ENCODE measurements around the gene RYR2.

Gene RYR2

DNA sequence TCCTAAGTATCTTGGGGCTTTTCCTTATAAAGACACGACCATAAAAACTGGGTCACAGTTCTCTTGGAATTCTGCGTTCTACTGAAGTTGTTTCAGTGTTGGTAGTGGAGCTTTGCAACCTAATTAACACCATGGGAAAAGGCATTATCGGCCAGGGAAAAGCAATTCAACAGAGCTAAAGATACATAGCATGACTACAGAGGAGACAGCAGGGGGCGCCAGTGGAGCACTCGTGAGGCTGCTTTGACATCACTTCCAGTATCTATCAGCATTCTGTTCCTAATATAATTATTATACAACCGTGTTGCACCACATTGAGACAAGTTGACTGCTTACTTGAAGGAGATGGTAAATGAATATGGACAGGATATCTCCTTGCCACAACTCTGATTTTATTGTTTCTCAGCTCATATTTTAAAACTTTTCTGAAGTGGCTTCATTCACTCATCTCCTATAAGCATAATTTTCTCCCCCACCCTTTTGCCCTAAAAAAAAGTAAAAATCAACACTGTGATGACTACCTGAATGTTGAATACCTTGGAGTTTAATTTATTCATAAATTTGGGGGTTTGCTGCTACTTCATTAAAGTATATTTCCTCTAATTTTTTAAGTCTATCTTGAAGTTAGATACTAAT is 809.3 kb downstream of the RYR2 start:
- peak; percentile 55 for DNase-seq (ENCODE audit: low read depth)
- no peak overlapping the region for H3K4me3 ChIP-seq (ENCODE audit: low read depth, low read length)
- TF ChIP-seq, protein P1, sequence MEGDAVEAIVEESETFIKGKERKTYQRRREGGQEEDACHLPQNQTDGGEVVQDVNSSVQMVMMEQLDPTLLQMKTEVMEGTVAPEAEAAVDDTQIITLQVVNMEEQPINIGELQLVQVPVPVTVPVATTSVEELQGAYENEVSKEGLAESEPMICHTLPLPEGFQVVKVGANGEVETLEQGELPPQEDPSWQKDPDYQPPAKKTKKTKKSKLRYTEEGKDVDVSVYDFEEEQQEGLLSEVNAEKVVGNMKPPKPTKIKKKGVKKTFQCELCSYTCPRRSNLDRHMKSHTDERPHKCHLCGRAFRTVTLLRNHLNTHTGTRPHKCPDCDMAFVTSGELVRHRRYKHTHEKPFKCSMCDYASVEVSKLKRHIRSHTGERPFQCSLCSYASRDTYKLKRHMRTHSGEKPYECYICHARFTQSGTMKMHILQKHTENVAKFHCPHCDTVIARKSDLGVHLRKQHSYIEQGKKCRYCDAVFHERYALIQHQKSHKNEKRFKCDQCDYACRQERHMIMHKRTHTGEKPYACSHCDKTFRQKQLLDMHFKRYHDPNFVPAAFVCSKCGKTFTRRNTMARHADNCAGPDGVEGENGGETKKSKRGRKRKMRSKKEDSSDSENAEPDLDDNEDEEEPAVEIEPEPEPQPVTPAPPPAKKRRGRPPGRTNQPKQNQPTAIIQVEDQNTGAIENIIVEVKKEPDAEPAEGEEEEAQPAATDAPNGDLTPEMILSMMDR (IDR thresholded peaks at IDR 0.05; ENCODE audit: insufficient read depth, low read depth, low read length, missing control alignments): peak; percentile 63

DNA sequence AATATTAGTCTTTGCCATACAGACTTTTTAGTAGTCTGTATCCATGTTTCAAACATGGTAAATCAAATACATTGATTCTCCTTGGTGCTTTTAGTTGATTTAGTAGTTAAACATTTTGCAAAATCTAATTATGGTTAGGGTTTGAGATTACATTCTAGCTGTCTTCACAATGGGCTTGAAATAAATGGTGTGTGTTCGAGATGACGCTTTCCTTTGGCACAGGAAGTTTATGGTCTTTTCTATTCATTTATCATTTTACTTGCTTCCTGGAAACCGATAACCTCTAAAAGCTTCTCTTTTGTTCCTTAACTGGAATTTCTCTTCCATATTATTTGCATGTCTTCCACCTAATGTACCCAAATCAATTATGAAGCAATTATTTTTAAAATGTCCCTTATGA is 810.4 kb downstream of the RYR2 start:
- no peak for DNase-seq (ENCODE audit: low read depth)
- H3K4me3 ChIP-seq (ENCODE audit: low read depth, low read length): no peak overlapping the region
- TF ChIP-seq, protein P1 (IDR thresholded peaks at IDR 0.05; ENCODE audit: insufficient read depth, low read depth, low read length, missing control alignments): no peak

DNA sequence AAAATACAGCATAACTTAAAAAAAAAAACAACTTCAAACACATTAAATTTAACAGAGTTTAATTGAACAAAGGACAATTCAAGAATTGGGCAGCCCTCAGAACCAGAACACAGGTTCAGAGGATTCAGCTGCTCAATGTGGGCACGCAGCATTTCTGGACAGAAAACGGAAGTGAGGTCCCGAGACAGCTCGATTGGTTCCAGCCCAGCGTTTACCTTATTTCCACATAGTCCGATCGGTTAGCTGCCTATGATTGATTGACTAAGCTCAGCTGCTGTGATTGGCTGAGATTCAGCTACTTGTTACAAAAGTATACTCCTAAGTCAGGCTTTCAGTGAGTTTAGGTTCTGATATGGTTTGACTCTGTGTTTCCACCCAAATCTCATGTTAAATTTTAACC is 815.5 kb downstream of the RYR2 start:
- TF ChIP-seq, protein P1 (IDR thresholded peaks at IDR 0.05; ENCODE audit: insufficient read depth, low read depth, low read length, missing control alignments): no peak
- DNase-seq (ENCODE audit: low read depth): no peak
- H3K4me3 ChIP-seq (ENCODE audit: low read depth, low read length): no peak overlapping the region

DNA sequence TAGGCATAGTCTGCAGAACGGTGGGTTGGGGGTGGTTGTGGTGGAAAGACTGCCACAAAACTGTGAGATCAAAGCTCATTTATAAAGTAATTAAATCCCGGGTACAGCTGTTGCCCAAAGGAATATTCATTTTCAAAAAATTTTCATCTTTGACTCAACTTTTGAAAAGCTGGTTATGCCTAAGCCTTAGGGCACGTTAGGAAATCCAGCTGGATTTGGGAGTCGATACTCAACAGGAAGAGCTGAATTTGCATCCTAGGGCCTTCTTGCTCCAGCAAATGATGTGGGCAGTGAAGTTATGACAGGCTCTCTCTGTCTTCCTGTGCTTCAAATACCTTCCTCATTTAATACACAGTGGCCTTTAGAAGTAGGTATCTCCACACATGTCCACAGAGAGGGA is 817.0 kb downstream of the RYR2 start:
- H3K4me3 ChIP-seq (ENCODE audit: low read depth, low read length): no peak overlapping the region
- no peak for DNase-seq (ENCODE audit: low read depth)
- TF ChIP-seq, protein P1 (IDR thresholded peaks at IDR 0.05; ENCODE audit: insufficient read depth, low read depth, low read length, missing control alignments): no peak

DNA sequence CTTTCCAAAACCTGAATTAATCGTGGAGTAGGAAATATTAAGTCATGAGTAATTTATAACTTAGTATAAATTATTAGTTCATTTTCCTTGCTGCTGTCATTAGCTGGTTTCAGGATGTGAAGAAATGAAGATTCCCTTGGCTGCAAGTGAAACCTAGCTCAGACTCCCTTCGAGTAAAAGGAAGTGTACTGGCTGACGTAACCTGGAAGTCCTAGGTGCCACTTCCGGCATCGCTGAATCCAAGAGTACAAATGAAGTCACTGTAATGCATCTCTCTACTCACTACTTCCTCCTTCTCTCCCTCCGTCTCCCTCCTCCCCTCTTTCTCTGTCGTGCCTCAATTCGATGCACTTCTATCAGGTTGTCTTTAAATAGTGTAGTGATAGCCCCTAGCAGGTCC is 820.0 kb downstream of the RYR2 start:
- TF ChIP-seq, protein P1 (IDR thresholded peaks at IDR 0.05; ENCODE audit: insufficient read depth, low read depth, low read length, missing control alignments): no peak
- H3K4me3 ChIP-seq (ENCODE audit: low read depth, low read length): no peak overlapping the region
- DNase-seq (ENCODE audit: low read depth): no peak

DNA sequence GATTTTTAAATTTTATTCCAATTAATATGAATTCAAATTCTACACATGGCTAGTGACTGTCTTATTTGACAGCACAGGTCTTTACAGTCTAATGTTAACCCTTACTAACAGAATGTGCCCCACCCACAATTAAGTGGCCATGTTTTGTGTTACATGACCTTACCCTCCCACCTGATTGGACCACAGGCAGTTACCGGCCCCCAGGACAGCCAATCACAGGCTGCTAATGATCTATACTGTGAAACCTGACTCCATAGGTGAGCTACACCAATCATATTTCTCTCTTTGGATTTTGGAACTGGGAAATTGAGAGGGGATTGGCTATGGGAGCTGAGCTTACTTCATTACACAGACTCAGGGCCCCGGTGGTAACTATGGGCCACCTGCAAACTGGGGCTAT is 821.2 kb downstream of the RYR2 start:
- no peak overlapping the region for H3K4me3 ChIP-seq (ENCODE audit: low read depth, low read length)
- no peak for DNase-seq (ENCODE audit: low read depth)
- TF ChIP-seq, protein P1 (IDR thresholded peaks at IDR 0.05; ENCODE audit: insufficient read depth, low read depth, low read length, missing control alignments): no peak
